ENCODE results near the gene SEPTIN2.
"Not testable (repeated sequence)": the region's sequence is repeated elsewhere in the genome, so short reads cannot be mapped to it uniquely, and the experiment has no call there.

SEPTIN2 gene

DNA sequence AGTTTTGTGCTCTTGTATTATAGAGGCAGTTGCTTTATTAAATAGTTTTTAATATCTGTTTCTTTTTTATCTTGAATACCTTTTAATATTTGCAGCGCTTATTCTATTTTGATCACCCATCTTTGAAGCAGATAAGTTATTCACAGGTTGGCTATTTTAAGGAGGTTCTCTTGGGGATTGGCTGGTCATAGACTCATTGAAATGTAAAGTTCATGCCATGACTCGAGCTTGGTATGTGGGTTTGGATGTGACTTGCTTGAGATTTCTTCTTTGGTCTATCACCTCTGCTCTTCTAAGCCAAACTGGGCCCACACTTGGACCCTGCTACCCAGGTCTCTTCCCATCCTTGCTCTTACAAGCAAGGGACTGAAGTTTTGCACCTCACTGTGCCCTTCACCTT, 74.0 kb downstream of the SEPTIN2 start:
- DNase-seq, result no peak

DNA sequence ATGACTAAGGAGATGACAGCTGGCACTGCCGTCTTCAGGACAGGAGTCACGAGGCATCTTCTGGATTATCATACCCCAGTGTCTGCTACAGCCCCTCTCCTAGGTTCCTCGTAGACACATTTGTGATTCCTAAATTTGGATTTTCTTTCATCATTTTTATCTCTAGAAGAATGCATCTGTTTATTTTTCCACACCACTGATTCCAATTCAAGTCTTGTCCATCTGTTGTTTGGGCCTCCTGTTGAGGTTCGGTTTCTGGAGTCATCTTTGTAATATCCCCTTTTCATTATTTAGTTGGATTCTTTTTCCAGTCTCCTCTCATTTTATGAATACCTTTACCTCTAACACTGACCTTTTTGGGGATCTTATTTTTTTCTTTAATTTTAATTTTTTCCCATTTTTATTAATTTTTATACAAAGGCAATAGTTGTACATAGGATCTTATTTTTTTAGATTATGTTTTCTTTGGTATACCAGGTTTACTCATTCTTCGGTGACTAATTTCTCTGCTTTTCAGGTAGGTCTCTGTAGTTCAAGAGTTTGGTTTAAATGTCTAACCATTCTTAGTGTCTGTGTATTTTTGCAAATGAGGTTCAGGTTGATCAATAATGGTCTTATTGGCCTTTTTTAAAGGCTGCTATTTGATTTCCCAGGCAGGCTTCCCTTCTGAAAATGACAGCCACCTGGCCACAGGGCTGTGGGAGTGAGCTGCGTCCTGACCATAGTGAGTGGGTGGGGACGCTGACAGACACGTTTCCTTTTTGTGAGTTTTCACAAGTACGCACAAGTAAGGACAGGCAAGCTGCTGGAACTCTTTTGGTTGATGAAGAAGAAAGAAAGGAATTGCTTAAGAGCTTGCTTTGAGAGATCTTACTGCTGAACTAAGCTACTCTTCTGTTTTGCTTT, 74.8 kb downstream of the SEPTIN2 start:
- no peak for DNase-seq

DNA sequence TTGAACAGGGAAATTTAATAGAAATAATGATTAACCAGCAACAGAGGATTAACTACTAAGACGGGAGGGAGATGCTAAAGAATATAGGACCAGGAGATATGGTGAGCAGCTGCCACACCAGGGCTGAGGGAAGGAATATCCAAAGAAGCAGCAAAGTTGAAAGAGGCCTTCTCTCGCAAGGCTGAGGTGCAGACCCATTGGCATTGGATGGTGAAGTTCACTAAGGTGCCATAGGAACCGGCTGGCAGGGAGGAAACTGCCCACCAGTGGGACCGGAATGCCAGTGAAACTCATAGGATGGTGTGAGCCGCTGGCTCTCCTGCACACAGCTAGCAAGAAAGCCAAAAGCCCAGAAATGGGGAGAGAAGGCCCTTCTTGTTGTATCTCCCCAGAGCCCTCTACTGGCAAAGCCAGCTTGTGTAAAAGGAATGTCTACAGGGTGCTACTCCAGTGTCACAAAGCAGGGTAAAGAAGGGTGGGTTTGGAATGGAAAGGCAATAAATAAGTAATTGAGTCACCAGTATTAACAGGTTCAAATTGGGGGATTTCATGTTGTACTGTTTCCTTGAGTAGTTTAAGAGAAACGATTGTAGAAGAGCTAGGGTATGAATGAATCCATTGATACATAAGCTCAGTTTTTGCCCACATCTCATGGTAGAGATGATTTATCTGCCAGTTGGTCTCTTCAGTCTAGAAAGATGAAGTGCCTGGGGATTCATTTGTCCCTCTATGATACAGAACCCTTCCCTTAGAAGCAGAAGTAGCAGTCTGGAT, 76.4 kb downstream of the SEPTIN2 start:
- DNase-seq, result peak in 3 of 6 experiments; percentile 4 to 25 (median 7)

DNA sequence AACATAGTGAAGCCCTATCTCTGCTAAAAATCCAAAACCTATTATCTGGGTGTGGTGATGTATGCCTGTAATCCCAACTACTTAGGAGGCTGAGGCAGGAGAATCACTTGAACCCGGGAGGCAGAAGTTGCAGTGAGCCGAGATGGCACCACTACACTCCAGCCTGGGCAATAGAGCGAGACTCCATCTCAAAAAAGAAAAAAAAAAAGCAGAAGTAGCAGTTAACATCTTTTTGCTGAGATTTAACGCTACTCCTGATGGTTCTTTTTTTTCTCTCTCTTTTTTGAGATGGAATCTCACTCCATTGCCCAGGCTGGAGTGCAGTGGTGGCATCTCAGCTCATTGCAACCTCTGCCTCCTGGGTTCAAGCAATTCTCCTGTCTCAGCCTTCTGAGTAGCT, 77.0 kb downstream of the SEPTIN2 start:
- not testable (repeated sequence) for DNase-seq

DNA sequence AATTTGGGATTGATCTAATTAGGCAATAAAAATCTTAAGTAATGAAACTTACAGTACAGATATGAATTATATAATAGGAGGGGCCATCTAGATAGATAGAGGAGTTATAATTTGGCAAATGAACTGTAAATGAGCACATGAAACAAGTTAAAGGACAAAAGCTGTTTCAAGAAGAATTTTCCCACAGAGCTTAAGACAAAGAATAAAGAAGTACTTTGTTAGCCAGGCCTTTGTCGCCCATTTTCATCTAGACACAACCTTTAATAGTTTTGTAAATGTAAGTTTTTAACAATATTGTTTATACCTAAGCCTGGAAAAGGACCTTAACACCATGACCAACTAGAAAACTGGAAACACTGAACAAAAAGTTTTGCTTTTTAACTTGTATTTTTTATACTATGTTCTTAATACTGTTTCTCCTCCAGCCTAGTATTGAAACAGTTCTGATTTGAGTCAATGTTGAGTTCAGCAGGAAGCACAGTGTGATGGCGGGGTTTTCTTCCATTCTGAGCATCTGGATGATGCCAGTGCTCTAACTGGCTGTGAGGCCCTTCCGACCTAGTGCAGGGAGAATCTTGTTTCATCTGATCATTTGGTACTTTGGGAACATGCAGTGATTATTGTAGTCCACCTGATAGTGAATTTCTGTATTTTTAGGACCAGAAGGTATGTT, 77.9 kb downstream of the SEPTIN2 start:
- no peak for DNase-seq

DNA sequence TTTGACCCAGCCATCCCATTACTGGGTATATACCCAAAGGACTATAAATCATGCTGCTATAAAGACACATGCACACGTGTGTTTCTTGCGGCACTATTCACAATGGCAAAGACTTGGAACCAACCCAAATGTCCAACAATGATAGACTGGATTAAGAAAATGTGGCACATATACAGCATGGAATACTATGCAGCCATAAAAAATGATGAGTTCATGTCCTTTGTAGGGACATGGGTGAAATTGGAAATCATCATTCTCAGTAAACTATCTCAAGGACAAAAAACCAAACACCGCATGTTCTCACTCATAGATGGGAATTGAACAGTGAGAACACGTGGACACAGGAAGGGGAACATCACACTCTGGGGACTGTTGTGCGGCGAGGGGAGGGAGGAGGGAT, 81.1 kb downstream of the SEPTIN2 start:
- DNase-seq, result not testable (repeated sequence)

DNA sequence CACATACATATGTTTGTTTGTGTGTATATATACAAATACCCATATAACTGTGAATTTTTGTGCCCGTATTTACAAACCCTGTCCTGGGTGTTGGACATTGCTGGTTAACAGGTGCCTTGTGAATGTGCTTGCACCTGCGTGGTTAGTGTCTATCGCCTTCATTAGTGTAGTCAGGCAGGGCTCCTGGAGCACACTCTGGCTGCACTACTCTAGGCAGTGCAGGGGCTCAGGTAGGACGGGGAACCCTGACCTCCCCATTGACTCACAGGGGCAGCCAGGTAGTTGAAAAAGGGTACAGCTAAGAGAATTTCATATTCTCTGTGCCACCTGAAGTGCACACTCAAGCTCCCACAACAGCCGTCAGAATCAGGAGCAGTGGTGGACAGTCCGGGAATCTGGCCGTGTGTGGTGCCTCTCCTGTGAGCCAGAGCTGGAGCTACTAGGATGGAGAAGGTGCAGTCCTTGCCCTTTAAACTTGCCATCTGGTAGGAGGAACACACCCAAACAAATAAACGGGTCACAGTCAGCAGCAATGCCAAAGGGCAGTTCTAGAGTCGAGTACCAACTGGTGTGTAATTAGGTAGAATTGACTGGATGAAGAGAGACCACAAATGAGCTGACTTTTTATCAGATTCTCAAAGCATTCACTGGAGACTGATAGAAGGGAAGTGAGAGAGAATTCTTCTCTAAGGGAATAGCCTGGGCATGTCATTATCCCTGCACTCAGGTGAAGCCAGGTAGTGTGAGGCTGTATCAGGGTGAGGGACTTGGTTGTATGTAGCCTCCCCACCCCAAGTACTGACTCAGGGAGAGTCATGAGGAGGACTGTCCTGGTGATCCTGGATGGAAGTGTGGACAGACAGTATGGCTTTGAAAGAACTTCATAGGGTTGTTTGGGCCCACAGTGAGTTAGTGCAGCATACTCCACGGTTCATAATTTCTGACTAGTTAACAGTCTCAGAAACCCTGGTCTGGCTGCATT, 84.5 kb downstream of the SEPTIN2 start:
- DNase-seq, result no peak

Measured in stimulated activated naive CD4-positive, alpha-beta T cell (primary cell).